HG03159 (cell line): ENCODE data around the gene MKKS.

Experiments used
- ATAC-seq: cut with Tn5 transposase; IDR thresholded peaks from one replicate; pipeline ENCODE4 v1.9.1; 2021; ENCODE audit warnings: mild to moderate bottlenecking, moderate library complexity; ENCODE audit not compliant: unreplicated experiment

MKKS gene

GRCh38 chr20:10433623-10434466 is at the start of gene MKKS:
MKKS (minus strand) TSS chr20:10434222; CDS start chr20:10413514, 20,708 bp downstream.
- peak; percentile 60 for ATAC-seq

DNA sequence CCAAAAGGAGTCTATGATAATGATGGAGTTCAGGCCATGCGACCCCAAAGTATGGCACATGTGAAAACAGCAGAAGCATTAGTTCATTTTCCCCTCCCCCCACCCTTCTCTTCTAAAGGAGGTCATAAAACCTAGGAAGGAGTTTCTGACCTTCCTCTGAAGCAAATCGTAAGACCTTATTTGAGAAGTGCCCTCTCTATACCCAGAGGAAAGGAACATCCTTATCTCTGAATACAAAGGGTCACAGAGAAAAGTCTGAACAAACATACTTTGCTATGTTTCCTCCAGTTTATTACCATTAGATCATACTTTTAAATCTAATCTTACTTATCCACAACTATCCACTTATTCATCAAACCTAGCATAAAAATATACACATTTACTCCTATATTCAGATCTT is 49.7 kb upstream of the MKKS start:
- ATAC-seq: no peak

DNA sequence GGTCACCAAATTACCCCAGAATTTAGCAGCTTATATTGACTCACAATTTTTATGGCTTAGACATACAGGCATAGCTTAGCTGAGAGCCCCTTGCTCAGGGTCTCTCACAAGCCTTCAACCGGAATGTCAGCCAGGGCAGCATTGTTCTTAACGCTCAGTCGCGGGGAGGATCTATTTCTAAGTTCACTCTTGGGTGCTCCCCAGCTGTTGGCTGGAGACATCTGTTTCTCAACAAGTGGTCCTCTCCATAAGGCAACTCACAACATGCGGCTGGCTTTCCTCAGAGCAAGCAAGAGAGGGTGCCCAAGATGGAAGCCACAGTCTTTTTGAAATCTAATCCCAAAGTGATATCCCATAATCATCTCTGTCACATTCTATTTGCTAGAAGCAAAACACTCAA is 47.7 kb upstream of the MKKS start:
- no peak for ATAC-seq

DNA sequence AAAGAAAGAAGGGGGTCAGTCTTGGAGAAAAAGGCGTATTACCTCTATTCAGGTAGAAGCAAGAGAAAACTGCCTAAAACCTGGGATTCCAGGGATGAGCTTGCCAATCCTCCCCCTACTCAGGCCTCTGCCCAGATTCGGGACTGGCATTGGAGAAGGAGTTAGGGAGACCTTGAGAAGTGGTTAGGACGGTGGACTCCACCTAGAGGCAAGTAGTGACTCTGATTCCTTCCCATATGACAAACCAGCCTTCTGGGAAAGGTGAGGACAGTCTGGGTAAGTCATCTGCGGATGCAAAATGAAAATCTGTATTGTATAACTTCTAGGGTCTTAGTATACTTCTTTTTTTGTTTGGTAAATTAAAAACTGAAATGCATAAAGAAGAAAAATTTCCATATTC is 44.9 kb upstream of the MKKS start:
- no peak for ATAC-seq

DNA sequence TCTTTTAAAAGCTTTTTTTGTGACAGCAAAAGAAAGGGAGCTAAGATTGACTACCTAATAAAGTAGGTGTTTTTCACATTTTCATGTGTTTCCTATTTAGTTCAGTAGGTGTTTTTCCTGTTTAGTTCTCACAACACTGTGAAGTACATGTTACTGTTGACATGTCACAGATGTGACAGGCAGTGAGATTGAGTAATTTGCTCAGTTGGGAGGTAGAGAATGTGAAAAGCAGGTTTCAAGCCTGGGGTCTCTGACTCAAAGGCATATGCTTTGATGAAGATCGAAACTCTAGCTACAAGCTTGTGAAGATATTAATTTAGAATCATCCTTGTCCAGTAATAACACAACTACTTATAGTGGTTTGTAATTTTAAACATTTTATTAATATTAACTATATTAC is 44.2 kb upstream of the MKKS start:
- peak; percentile 75 for ATAC-seq

GRCh38 chr20:10476319-10476724 is 42.3 kb upstream of the MKKS start:
- peak; percentile 78 for ATAC-seq

DNA sequence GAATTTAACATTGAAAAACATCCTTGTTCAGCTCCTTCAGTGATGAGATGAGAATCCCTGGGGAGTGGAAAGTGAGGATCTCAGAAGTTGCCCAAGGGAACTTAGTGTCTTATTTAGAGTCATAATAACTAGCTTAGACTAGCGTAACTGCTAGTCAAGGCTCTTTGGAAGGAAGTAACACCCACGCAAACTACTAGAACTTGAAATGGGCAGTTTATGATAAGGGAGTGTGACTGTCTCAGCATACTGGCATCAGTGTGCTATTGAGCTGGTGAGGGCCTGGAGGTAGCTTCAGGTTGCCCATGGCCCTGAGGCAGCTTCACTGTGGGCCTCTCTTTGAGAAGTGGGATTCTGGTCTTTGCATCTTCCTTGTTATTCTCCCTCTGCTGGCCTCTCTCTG is 41.2 kb upstream of the MKKS start:
- no peak for ATAC-seq

GRCh38 chr20:10474606-10475184 is 40.7 kb upstream of the MKKS start:
- ATAC-seq: no peak

DNA sequence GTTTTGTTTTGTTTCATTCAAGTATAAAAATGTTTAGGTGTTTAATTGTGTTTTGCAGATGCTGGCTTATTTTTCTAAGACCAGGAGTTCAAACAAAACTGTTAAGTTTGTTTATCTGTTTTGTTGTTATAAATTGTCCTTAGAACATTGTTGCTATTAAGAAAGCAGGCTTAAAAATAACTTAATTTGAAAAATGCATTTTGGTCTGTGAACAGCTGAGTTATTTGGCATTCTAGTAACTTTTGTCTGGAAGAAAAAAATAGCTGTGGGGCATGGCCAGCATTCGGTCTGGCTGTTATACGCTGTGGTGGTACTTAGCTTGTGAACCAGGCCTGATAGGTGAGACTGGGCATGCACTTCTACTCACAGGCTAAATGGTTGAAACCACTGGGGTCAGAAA is 38.8 kb upstream of the MKKS start:
- ATAC-seq: no peak

DNA sequence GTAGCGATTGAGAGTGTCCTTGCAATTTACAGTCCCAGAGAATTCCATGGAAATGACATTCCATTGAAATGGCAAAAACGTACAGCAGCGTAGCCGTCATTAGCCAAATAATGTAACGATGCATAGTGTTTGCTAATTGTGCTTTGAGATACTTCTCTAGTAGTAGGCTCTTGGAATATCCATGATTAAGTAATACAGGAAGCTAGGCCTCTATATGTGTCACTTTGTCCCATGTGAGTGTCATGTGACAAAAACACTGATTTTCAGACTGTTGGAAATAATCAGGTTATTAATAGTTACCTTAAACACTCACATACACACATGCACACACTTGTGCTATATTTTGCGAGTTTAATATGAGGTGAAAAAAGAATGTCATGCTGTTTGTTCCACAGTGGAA is 36.3 kb upstream of the MKKS start:
- ATAC-seq: no peak

GRCh38 chr20:10469599-10469998 is 35.6 kb upstream of the MKKS start:
- ATAC-seq: peak; percentile 52

DNA sequence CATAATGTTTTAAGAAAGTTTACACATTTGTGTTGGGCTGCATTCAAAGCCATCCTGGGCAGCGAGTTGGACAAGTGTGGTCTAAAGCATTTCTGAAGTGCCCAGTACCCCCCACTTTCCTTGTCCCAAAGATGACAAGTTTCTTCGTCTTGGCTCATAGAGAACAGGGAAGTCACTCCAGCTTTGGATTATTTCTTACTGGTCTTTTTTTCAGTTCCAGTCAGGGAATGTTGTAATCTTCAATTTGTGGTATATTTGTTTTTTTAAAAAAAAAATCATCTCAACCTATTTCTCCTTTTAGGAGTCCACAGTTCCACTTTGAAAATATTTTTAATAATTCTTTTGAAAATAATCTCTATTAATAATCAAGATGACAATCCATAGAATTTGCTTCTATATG is 35.0 kb upstream of the MKKS start:
- no peak for ATAC-seq

- ATAC-seq: no peak
Observed at GRCh38 chr20:10468340-10468845, 34.4 kb upstream of the MKKS start.

DNA sequence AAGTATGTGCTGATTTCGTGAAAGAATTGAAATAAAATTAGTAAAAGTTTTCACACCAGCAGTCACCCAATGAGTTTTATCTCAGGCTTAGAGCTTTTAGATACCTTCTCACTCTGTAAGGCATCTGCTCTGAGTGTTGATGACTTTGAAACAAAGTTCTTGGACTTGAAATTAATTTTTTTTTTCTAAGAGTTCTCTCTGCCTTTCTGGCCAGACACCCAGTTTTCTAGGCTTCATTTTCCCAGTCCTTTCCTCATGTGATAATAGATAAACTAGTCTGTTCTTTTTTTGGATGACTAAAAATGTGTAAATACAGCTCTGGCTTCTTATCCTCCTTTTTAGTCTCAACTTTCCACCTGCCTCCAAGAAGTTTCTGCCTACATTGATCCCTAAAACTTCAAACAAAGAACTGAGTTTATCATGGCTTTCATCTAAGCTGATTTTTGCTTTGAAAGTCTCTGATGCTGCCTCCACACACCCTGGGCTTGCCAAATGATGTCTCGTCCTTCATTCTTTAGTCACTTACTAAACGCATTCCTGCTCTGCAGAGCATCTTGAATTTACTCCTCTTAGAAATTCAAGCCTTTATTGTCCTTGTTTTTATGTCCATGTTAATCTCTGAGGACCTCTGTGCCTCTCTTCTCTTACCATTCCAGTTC is 33.8 kb upstream of the MKKS start:
- no peak for ATAC-seq

DNA sequence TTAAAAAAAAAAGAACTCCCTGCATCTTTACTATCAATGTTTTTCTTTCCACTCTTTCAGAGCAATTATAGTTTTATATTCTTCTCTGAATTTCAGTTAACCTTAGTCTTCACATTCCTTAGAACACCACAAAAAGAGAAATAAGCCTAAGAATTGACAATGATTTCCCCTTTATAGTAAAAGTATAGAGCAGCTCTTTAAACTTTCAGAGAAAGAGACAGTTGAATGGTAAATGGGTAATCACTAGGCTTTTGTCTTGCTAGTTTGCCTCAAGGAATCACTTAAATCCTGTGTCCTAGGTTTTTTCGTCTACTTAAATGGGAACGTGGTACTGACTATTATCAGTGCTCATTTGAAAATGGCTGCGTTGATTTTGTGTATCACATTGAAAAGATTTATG is 32.8 kb upstream of the MKKS start:
- no peak for ATAC-seq

DNA sequence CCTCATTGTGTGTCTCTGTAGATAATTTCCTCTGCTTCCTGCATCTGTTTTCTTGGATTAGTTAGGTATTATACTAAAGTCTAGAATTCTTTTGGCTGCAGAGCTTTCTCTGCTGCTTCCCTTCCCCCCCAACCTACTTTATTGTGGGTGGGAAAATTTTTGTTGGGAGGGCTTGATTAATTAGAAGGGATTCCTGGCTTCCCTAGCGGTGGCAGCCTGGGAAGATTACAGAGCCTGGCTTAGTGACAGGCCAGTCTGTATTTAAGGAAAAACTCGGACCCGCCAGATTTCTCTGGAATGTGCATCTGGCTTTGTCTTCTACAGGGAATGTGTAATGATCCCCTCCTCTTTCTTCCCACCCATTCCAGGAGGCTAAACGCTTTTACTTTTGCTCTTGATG is 32.3 kb upstream of the MKKS start:
- no peak for ATAC-seq

GRCh38 chr20:10465135-10465534 is 31.1 kb upstream of the MKKS start:
- ATAC-seq: no peak

- ATAC-seq: no peak
Observed at GRCh38 chr20:10463622-10464021, 29.6 kb upstream of the MKKS start.

- no peak for ATAC-seq
Observed at GRCh38 chr20:10462516-10462915, 28.5 kb upstream of the MKKS start.

DNA sequence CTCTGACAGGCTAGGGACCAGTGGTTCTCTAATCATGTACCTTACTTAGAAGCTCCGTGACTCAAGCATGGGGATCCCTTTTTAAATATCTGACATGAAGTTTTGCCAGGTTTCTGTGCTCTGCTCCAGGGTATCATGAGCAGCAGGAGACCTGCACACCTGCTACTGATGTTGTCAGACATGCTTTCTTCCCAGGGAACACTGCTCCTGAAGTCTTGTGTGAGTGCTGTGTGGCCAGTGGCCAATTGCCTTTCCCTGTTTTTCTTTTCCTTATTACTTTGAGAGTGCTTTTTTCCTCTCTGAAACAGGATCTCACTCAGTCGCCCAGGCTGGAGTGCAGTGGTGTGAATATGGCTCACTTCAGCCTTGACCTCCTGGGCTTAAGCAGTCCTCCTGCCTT is 27.5 kb upstream of the MKKS start:
- no peak for ATAC-seq

DNA sequence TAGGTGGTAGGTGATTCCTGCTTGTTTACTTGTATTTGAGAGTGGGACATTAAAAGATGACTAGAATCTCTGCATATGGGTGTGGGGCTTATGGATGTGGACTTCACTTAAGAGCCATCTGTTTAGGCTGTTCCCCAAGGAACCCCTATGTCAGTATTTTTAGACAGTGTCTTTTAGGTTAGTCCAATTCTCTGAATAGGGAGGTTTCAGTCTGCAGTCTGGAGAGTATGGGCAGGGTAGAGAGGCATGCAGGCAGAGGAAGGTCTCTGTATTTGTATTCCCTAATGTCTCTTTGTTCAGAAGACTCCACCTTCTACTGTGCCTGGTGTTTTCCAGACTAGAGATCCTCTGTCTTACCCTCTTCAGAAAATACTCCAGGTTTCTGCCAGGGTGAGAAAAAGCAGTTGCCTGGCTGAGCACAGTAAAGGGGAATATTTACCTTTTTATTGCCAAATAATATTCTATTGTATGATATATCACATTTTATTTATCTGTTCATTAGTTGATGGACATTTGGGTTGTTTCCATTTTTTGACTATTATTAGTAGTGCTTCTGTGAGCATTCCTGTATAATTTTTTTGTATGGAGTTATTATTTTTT is 20.2 kb upstream of the MKKS start:
- ATAC-seq: no peak

DNA sequence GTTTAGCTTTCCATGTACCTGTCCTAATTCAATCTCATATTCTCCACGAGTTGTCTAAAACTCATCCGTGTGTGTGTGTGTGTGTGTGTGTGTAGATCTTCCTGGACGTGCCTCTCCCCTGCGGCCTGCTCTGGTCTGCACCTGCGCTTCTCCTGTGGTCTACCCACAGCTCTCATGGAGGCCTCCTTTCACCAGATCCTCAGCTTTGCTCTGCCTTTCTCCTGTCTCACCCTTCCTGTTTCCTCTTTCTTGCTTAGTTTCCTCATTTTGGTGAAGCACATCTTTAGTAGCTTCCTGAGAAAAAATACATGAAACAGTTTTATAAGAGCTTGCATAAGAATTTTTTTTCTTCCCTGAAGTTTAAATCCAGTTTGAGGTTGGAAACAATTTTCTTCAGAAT is 19.2 kb upstream of the MKKS start:
- peak; percentile 89 for ATAC-seq
